IPS-18c (cell line): ENCODE results near the gene HMGCL.
"Not testable (repeated sequence)": the region's sequence is repeated elsewhere in the genome, so short reads cannot be mapped to it uniquely, and the experiment has no call there.

Source experiments
- H3K4me3 ChIP-seq: 2 replicates; pipeline ENCODE4 v1.7.0; 2013; ENCODE audit warnings: low read depth, mild to moderate bottlenecking, low read length, moderate library complexity; ENCODE audit not compliant: insufficient read depth
- H3K9me3 ChIP-seq: one replicate; pipeline ENCODE4 v1.6.1; 2013; ENCODE audit warnings: mild to moderate bottlenecking, low read length, moderate library complexity; ENCODE audit not compliant: control insufficient read depth, insufficient read depth

Gene HMGCL

DNA sequence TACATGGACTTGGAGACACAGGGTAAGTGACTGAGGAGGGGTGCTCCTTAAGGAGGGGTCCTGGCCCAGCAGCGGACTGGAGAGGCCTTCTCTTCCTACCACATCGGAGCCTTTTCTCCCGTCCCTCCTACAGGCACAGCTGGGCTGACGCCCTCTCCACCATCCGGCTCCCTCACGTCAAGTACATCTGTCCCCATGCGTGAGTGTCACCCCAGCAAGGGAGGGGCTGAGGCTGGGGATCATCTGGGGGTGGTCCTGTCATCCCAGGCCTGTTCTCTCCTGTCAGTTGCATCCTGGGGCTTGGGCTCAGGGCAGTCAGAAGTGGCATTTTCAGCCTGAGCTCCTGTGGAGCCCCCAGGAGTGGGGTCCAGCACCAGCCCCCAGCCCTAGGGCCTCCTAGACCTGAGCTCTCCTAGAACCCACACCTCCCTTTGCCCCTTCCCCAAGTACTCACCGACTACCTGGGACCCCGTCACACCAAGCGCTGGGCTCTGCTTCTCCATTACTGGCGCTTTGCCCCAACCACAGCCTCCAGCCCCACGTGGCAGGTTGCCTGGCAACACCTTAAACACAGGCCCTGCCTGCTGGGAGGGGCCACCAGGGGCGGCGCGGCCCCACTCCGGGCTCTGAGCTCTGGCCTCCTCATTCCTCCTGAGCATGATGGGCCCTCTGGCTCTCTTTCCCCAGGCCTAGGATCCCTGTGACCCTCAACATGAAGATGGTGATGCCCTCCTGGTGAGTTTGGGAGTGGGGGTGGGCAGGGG, 32.0 kb downstream of the HMGCL start:
- H3K9me3 ChIP-seq, result no peaks in the 10 kb centered on the region
- no peak overlapping the region for H3K4me3 ChIP-seq

DNA sequence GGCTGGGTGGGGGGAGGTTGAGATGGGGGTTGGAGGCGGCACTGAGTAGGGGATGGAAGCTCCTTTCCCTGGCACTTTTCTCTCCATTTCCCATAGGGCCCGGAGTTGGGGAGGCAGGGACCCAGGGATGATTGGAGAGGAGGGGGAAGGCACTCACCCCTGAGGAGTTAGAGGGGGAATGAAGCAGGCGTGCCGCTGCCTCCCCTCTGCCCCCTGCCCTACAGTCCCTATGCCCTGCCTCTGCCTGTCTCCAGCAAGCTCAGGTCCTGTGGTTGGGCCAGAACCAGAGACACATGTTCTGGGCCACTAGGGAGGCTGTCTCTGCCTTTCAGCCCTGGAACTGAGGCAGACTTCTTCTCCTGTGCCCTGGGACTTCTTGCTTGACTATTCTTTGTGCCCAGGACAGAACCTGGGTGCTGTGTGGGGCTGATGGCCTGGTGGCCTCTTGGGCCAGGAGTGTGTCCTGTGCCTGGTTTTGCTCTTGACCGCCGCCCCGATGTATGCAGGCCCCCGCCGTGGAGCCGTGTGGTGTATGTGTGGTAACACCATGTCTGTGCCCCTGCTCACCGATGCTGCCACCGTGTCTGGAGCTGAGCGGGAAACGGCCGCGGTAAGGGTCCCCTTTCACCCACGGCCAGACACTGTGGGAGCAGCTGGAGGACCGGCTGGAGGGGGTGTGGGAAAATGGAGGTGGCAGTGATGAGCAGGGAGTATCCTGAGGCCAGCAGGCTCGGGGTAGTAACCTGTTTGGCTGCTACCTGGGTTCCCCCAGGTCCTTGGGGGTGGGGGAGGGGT, 32.9 kb downstream of the HMGCL start:
- no peaks in the 10 kb centered on the region for H3K9me3 ChIP-seq
- peak overlapping the region; percentile 86 for H3K4me3 ChIP-seq

DNA sequence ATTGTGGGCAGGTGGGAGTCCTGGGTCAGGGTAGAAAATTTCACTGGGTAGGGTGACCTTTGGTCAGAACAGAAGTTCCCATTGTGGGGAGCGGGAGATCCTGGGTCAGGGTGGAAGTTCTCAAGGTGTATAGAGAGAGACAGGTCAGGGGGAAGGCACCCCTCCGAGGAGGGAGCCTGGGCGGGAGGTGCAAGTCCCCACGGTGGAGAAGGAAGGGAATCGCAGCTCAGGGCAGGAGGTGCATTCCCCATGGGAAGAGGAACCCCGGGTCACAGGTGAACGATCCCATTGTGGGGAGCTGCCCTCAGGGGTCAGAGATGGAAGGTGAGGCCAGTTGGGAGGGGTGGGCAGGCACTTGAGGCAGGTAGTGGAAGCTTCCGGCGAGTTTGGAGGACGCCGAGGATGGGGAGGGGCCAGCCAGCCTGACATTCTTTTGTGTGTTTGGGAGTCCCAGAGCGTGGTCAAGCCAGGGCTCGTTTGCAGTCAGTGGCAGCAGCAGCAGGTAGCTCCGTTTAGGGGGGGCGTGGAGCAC, 33.6 kb downstream of the HMGCL start:
- peak overlapping the region; percentile 86 for H3K4me3 ChIP-seq
- H3K9me3 ChIP-seq, result no peaks in the 10 kb centered on the region

DNA sequence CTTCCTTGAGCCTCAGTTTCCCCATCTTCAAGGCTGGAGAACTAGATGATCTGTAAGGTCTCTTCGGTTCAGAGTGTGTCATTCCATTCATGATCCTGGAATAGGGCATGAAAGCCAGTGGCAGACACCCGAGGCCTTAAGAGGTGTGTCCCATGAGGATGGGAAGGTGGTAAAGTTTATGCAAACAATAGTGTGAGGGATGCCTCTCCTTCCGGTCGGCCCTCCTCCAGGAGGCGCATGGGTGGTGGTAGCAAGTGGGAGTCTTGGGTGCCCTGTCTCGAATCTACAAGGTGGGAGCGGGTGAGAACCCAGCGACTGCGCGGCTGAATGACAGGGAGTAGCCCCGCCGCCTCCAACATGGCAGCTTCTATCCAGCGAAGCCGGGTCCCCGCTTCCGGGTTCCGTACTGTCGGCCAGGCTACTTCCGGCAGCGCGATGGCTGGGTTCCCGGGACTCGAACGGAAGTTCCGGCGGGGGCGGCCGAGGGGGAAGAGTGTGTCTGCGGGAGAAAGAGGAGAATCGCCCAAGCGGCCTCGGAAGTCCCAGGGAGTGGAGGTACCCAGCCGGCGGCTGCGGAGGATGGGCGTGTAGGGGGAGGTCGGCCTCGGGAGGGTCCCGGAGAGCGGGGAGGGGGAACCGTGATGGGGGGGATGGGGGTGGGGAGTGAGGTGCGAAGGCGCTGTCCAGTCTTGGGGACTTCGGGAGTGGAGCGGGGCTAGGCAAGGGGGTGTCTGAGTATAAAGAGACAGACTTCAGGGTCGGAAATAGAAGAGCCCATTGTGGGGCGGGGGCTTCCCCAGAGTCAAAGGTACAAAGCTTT, 34.3 kb downstream of the HMGCL start, which contains the start of gene LYPLA2:
LYPLA2 (plus strand) TSS at position 450 of the 820 bp plus-strand sequence. CDS start 1,538 bp downstream, outside the sequence.
- Histone ChIP-seq H3K4me3 (peak within 1 kb of the TSS; percentile 86), H3K9me3 (no peaks in the 10 kb centered on the region)

DNA sequence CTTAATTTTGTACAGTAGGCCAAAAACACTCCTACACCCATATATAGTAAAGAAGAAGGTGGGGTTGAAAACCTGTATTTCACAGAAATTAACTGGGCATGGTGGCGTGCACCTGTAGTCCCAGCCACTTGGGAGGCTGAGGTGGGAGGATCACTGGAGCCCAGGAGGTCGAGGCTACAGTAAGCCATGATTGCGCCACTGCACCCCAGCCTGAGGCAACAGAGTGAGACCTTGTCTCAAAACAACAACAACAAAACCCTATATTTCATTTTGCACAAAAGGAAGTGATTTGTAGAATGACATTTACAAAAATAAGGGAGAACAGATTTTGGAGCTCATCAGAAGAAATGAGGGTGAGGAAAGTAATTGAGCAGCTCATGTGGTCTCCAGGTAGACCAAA, 36.5 kb downstream of the HMGCL start:
- Histone ChIP-seq H3K9me3 (no peaks in the 10 kb centered on the region), H3K4me3 (no peak overlapping the region)

- no peak overlapping the region for H3K4me3 ChIP-seq
- no peaks in the 10 kb centered on the region for H3K9me3 ChIP-seq
Measured at GRCh38 chr1:23787701-23788100, 37.5 kb downstream of the HMGCL start.

DNA sequence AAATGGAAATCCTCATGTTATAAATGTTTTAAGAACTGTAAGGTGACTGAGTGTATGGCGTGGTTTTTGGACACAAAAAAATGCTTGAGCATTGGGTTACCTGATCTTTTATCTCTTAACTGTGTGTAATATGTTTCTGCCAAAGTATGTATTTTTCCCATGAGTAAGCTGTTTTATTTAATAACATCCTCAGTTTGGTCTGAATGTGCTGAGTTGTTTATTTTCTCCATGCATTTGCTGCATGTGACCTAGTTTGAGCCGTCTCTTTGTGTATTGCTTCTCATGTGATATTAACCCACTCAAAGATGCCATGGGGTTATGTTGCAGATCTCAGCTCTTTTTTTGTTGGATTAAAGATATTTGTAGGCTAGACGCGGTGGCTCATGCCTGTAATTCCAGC, 40.4 kb downstream of the HMGCL start:
- Histone ChIP-seq H3K9me3 (no peaks in the 10 kb centered on the region), H3K4me3 (no peak overlapping the region)

GRCh38 chr1:23783141-23783540, 42.1 kb downstream of the HMGCL start:
- not testable (repeated sequence) for H3K4me3 ChIP-seq, H3K9me3 ChIP-seq

GRCh38 chr1:23779826-23780371, 45.3 kb downstream of the HMGCL start:
- Histone ChIP-seq H3K9me3 (no peaks in the 10 kb centered on the region), H3K4me3 (no peak overlapping the region)

DNA sequence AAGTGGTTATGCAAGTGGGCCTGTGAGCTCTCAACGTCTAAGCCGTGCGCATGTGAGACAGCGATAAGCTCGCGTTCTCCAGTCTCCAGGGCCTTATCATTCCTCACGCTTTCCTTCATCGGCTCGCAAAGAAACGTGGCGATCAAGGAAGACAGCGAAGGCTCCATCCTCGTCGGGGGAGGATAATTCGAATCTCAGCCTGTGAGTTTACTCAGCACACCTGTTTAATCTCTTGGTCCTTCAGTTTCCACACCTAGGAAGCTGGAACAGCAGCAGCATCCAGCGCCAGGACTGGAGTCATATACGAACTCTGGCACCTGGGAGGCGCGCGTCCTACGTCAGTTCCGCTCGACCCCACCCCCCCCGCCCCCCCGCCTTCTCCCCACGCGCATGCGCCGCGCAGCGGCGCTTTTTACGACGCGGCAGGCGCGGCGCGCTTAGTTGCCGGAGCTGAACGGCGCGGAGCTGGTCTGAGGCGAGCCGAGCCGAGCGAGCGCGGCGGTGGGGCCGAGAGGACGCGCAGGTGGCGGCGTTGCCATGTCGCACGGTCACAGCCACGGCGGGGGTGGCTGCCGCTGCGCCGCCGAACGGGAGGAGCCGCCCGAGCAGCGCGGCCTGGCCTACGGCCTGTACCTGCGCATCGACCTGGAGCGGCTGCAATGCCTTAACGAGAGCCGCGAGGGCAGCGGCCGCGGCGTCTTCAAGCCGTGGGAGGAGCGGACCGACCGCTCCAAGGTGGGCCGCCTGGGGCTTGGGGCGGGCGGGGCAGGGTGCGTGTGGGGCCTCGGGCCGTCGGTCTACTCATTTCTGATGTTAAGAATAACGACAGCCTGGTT, 47.0 kb downstream of the HMGCL start, which contains the start of gene PITHD1:
PITHD1 (plus strand) TSS at position 440 of the 836 bp plus-strand sequence; CDS start at position 538, 98 bp downstream.
- H3K4me3 ChIP-seq, result peak within 1 kb of the TSS; percentile 61
- H3K9me3 ChIP-seq, result no peaks in the 10 kb centered on the region

GRCh38 chr1:23776217-23776616, 49.0 kb downstream of the HMGCL start:
- H3K4me3 ChIP-seq, result no peak overlapping the region
- H3K9me3 ChIP-seq, result no peaks in the 10 kb centered on the region

DNA sequence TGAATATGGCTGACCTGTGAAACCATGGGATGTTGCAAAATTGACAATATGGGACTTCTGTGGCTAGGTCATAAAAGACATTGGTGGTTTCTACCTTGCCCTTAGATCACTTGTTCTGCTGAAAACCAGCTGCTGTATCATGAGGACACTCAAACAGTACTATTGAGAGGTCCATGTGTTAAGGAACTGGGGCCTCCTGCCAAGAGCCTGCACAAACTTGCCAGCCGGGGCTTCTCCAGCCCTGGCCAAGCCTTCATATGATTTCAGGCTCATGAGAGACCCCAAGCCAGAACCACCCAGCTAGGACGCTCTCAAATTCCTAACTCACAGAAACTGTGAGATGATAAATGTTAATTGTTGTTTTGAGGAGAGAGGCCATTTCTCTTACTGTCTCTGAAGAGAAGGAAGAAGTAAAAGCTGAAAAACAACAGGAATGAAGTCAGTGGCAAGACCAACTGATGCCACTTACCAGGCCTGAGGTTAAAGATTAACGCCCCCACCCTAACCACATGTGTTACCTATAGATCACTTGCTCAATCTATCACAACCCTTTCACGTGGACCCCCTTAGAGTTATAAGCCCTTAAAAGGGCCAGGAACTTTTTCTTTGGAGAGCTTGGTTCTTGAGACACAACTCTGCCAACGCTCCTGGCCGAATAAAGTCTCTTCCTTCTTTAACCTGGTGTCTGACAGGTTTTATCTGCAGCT, 50.9 kb downstream of the HMGCL start:
- Histone ChIP-seq H3K9me3 (no peaks in the 10 kb centered on the region), H3K4me3 (no peak overlapping the region)

- no peaks in the 10 kb centered on the region for H3K9me3 ChIP-seq
- no peak overlapping the region for H3K4me3 ChIP-seq
Measured at GRCh38 chr1:23772854-23773242, 52.4 kb downstream of the HMGCL start.

GRCh38 chr1:23772049-23772853, 53.0 kb downstream of the HMGCL start:
- Histone ChIP-seq H3K9me3 (no peaks in the 10 kb centered on the region), H3K4me3 (no peak overlapping the region)

DNA sequence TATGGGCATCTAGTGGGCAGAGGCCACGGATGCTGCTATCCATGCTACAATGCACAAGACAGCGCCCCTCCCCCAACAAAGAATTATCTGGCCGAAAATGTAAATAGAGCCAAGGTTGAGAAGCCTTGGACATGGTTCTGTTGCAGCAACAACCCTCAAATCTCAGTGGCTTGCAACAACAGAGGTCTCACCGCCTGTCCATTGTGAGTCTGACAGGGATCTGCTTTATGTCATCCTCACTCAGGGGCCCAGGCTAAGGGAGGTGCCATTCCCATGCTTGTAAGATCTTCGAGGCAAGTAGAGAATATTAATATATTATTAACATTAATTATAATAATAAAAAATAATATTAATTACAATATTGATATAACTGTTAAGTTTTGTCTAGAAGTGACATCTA, 56.5 kb downstream of the HMGCL start:
- no peaks in the 10 kb centered on the region for H3K9me3 ChIP-seq

More for the DNA sequence above, 56.5 kb downstream of the HMGCL start:
- no peak overlapping the region for H3K4me3 ChIP-seq
